ENCODE data around the gene ATP23. TPM values are rescaled to one million over a fixed set of nuclear protein-coding genes. Genes with fewer than 3 reads are reported as not detected.

Gene ATP23
- polyA plus RNA-seq, 1 of the 3 experiments (the other 2 are of a cell fraction), result 6.4 TPM

- peaks cover 0 to 3% of the 10 kb centered on the region in 2 experiments for H3K36me3 ChIP-seq (replicated peaks in 1 of 2; ENCODE audit: control insufficient read depth in 1 of 2, insufficient read depth in 2 of 2, low read length in 1 of 2)
- no peaks in the 10 kb centered on the region for H3F3A ChIP-seq (replicated peaks; ENCODE audit: insufficient read depth)
- no peaks in the 10 kb centered on the region for H3K27me3 ChIP-seq (ENCODE audit: insufficient read depth)
- no peak overlapping the region for H3K4me3 ChIP-seq (ENCODE audit: low read depth in 2 of 2, low read length in 1 of 2)
- no peaks in the 10 kb centered on the region for H4K20me1 ChIP-seq (ENCODE audit: insufficient read depth)
- no peak for DNase-seq
- no peak overlapping the region for H3K9ac ChIP-seq
- peaks cover 4 to 13% of the 10 kb centered on the region in 2 experiments; a peak in 3 of 4 replicates for H3K4me1 ChIP-seq (ENCODE audit: control insufficient read depth in 1 of 2, insufficient read depth in 2 of 2, low read depth in 1 of 2, low read length in 1 of 2)
- H3K9me3 ChIP-seq, result no peaks in the 10 kb centered on the region
- no peaks in the 10 kb centered on the region for H3K9me2 ChIP-seq
- no peak overlapping the region for H3K27ac ChIP-seq (ENCODE audit: low read depth in 2 of 2, low read length in 1 of 2)
- 0 out of 2 replicates have a peak, but pooled peaks cover 10% of the 10 kb centered on the region for H3K79me2 ChIP-seq (ENCODE audit: insufficient read depth)
- H2AFZ ChIP-seq (ENCODE audit: low read depth), result no peak overlapping the region
- H3K4me2 ChIP-seq, result no peak overlapping the region
- CTCF ChIA-PET, result interaction anchor here (0.6 kb wide), 1 partner anchor 33 kb away, joined by 3 read pairs; no protein-coding TSS in a partner anchor
- POLR2A ChIA-PET, result no interaction called here
- no peak for TF ChIP-seq MEF2A (IDR thresholded peaks at IDR 0.05; ENCODE audit: borderline replicate concordance, low read depth)
- TF ChIP-seq, protein P1, sequence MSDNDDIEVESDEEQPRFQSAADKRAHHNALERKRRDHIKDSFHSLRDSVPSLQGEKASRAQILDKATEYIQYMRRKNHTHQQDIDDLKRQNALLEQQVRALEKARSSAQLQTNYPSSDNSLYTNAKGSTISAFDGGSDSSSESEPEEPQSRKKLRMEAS (IDR thresholded peaks at IDR 0.05; ENCODE audit: low read depth), result no peak
- no peak for TF ChIP-seq RFX5 (IDR thresholded peaks at IDR 0.05; ENCODE audit: low read length)
- TF ChIP-seq EZH2phosphoT487 (IDR thresholded peaks at IDR 0.05; ENCODE audit: borderline replicate concordance, low read depth), result no peak
- no peak for TF ChIP-seq FOXJ3 (CRISPR knock-in tag; IDR thresholded peaks at IDR 0.05)
- no peak for TF ChIP-seq POLR2AphosphoS5 (IDR thresholded peaks at IDR 0.05; ENCODE audit: low read depth, low read length)
- TF ChIP-seq TEAD4 (IDR thresholded peaks at IDR 0.05; ENCODE audit: borderline replicate concordance, insufficient read depth), result no peak
- TF ChIP-seq NFIC (IDR thresholded peaks at IDR 0.05; ENCODE audit: borderline replicate concordance), result no peak
- TF ChIP-seq SMC3 (IDR thresholded peaks at IDR 0.05; ENCODE audit: low read depth, low read length), result no peak
- TF ChIP-seq, protein P2, sequence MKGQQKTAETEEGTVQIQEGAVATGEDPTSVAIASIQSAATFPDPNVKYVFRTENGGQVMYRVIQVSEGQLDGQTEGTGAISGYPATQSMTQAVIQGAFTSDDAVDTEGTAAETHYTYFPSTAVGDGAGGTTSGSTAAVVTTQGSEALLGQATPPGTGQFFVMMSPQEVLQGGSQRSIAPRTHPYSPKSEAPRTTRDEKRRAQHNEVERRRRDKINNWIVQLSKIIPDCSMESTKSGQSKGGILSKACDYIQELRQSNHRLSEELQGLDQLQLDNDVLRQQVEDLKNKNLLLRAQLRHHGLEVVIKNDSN (IDR thresholded peaks at IDR 0.05; ENCODE audit: borderline replicate concordance, low read depth), result no peak
- TF ChIP-seq CTCF (IDR thresholded peaks at IDR 0.05), result no peak
- no peak for TF ChIP-seq USF2 (IDR thresholded peaks at IDR 0.05; ENCODE audit: borderline replicate concordance, low read depth, low read length)
- TF ChIP-seq SIN3A (IDR thresholded peaks at IDR 0.05; ENCODE audit: borderline replicate concordance, low read depth, low read length), result no peak
- no peak for TF ChIP-seq GABPA (IDR thresholded peaks at IDR 0.05; ENCODE audit: low read depth)
- no peak for TF ChIP-seq FOSL2 (IDR thresholded peaks at IDR 0.05; ENCODE audit: borderline replicate concordance, low read depth)
- no peak for TF ChIP-seq MXI1 (IDR thresholded peaks at IDR 0.05; ENCODE audit: low read depth, low read length)
- no peak for TF ChIP-seq YY1 (IDR thresholded peaks at IDR 0.05; ENCODE audit: low read depth)
- no peak for TF ChIP-seq NRF1 (IDR thresholded peaks at IDR 0.05; ENCODE audit: low read depth, low read length)
- TF ChIP-seq RXRA (IDR thresholded peaks at IDR 0.05; ENCODE audit: borderline replicate concordance, low read depth), result no peak
- no peak for TF ChIP-seq EP300 (IDR thresholded peaks at IDR 0.05; ENCODE audit: borderline replicate concordance in 1 of 2, low read depth in 1 of 2, low read length in 1 of 2)
- 61% methylated on average over 3 of the region's 3 CpGs for WGBS (ENCODE audit: low lambda C conversion rate)
Observed at GRCh38 chr12:57939291-57939690, 2.1 kb upstream of the ATP23 start.
